ENCODE data around the gene GNA12.

DNA sequence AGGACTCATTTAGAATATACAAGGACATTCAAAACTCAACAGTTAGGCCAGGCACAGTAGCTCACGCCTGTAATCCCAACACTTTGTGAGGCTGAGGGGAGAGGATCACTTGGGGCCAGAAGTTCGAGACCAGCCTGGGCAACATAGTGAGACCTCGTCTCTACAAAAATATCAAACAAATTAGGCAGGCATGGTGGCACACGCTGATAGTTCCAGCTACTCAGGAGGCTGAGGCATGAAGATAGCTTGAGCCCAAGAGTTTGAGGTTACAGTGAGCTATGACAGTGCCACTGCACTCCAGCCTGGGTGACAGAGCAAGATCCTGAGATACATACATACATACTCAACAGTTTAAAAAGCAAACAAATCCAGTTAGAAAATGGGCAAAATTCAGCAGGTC lies 44.9 kb downstream of the GNA12 start:
- TF ChIP-seq, protein P1, sequence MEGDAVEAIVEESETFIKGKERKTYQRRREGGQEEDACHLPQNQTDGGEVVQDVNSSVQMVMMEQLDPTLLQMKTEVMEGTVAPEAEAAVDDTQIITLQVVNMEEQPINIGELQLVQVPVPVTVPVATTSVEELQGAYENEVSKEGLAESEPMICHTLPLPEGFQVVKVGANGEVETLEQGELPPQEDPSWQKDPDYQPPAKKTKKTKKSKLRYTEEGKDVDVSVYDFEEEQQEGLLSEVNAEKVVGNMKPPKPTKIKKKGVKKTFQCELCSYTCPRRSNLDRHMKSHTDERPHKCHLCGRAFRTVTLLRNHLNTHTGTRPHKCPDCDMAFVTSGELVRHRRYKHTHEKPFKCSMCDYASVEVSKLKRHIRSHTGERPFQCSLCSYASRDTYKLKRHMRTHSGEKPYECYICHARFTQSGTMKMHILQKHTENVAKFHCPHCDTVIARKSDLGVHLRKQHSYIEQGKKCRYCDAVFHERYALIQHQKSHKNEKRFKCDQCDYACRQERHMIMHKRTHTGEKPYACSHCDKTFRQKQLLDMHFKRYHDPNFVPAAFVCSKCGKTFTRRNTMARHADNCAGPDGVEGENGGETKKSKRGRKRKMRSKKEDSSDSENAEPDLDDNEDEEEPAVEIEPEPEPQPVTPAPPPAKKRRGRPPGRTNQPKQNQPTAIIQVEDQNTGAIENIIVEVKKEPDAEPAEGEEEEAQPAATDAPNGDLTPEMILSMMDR (IDR thresholded peaks at IDR 0.05), result no peak
- no peak for TF ChIP-seq POLR2A (IDR thresholded peaks at IDR 0.05)

Measured in lower leg skin (tissue), 3 donors.